GM21786 (cell line): ENCODE measurements around the gene GCHFR.
A peak's percentile ranks its signal among the peaks of the same experiment; 100 is the strongest.

Source experiments
- ATAC-seq: cut with Tn5 transposase; IDR thresholded peaks from one replicate; pipeline ENCODE4 v1.9.1; 2021; ENCODE audit not compliant: unreplicated experiment

GCHFR gene

GRCh38 chr15:40754883-40755811 is 8.7 kb upstream of the GCHFR start, which contains the start of gene RMDN3:
Gene RMDN3, minus strand, starts transcription at chr15:40755254. Its CDS starts 471 bp downstream, at chr15:40754783.
- ATAC-seq, result peak; percentile 85

- no peak for ATAC-seq
Observed at GRCh38 chr15:40755812-40756208, 8.1 kb upstream of the GCHFR start.

- no peak for ATAC-seq
Observed at GRCh38 chr15:40756938-40757337, 6.9 kb upstream of the GCHFR start.

GRCh38 chr15:40759961-40760360 is 3.9 kb upstream of the GCHFR start:
- ATAC-seq, result no peak

GRCh38 chr15:40762919-40763800 is 708 bp upstream of the GCHFR start:
- peak; percentile 4 for ATAC-seq

- ATAC-seq, result no peak
Observed at GRCh38 chr15:40764629-40765103, 798 bp downstream of the GCHFR start.

- no peak for ATAC-seq
Observed at GRCh38 chr15:40766194-40766815, 2.4 kb downstream of the GCHFR start.

- no peak for ATAC-seq
Observed at GRCh38 chr15:40766906-40767837, 3.3 kb downstream of the GCHFR start.

- ATAC-seq, result no peak
Observed at GRCh38 chr15:40767838-40768500, 4.1 kb downstream of the GCHFR start.

GRCh38 chr15:40768521-40769273 is 4.8 kb downstream of the GCHFR start:
- ATAC-seq, result no peak

GRCh38 chr15:40769274-40770146 is 5.6 kb downstream of the GCHFR start, which contains the start of gene C15orf62:
Gene C15orf62, plus strand, starts transcription at chr15:40769980. Its CDS starts 516 bp downstream, at chr15:40770496.
- ATAC-seq, result peak; percentile 56

GRCh38 chr15:40770147-40770721 is 6.4 kb downstream of the GCHFR start:
- no peak for ATAC-seq

- no peak for ATAC-seq
Observed at GRCh38 chr15:40771242-40771641, 7.4 kb downstream of the GCHFR start.

GRCh38 chr15:40772014-40772413 is 8.1 kb downstream of the GCHFR start:
- ATAC-seq, result no peak

- no peak for ATAC-seq
Observed at GRCh38 chr15:40773496-40773895, 9.6 kb downstream of the GCHFR start.

- no peak for ATAC-seq
Observed at GRCh38 chr15:40773902-40774301, 10.0 kb downstream of the GCHFR start.

- ATAC-seq, result no peak
Observed at GRCh38 chr15:40775007-40775406, 11.1 kb downstream of the GCHFR start.
